ENCODE measurements around the gene C2CD4D. TPM values are rescaled to one million over a fixed set of nuclear protein-coding genes. Genes with fewer than 3 reads are reported as not detected.

The C2CD4D gene
- total RNA-seq, 2 experiments from 2014 or later, result 1.3 to 1.6 TPM

DNA sequence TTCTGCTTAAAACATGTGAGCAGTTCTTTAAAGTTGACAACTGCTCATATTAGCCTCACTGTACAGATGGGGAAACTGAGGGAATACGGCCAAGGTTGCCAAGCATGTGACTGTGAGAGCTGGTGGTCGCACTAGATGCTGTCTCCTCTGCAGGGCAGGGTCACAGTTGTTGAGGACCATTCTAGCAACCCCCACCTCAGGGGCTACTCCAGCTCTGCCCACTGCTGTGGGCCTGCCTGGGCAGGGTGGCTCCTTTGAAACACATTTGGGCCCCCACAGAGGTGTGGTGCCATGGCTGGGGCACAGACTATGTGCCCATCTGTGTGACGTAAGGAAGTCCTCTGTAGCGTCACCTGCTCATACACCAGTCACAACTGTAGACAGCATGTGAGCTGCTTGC lies 13.1 kb upstream of the C2CD4D start:
- TF ChIP-seq, protein P1, sequence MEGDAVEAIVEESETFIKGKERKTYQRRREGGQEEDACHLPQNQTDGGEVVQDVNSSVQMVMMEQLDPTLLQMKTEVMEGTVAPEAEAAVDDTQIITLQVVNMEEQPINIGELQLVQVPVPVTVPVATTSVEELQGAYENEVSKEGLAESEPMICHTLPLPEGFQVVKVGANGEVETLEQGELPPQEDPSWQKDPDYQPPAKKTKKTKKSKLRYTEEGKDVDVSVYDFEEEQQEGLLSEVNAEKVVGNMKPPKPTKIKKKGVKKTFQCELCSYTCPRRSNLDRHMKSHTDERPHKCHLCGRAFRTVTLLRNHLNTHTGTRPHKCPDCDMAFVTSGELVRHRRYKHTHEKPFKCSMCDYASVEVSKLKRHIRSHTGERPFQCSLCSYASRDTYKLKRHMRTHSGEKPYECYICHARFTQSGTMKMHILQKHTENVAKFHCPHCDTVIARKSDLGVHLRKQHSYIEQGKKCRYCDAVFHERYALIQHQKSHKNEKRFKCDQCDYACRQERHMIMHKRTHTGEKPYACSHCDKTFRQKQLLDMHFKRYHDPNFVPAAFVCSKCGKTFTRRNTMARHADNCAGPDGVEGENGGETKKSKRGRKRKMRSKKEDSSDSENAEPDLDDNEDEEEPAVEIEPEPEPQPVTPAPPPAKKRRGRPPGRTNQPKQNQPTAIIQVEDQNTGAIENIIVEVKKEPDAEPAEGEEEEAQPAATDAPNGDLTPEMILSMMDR (IDR thresholded peaks at IDR 0.05), result no peak
- CTCF ChIA-PET, result no interaction called here
- POLR2A ChIA-PET, result interaction anchor here (0.7 kb wide), 1 partner anchor 68 kb away, joined by 3 read pairs; no protein-coding TSS in a partner anchor

DNA sequence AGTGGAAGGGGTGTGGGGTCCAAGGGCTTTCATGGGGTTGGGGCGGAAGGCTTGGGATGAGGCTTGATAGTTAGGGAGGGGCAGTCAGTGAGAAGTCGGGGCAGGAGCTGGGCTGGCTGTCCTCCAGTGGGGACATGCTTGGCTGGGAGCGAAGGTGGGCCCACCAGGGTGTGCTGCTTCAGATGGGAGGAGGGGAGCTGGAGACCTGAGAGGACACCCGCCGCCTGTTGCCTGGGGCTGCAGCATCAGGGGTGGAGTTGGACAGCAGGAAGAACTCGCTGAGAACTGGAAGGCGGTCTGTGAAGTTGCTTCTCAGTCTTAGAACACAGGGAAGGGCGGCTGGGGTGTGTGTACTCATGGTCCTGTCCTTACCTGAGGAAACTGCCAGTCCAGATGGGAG lies 12.3 kb upstream of the C2CD4D start:
- intact Hi-C loops (cut with micrococcal nuclease), result no loop called here
- ATAC-seq (no peak), DNase-seq (no peak)
- no peak overlapping the region for H3K27ac Mint-ChIP-seq
- ChIA-PET CTCF (no interaction called here), POLR2A (interaction anchor here (1.3 kb wide), 1 partner anchor 12 kb away, joined by 3 read pairs; the partner anchor contains the start of gene C2CD4D)
- H3K9me3 Mint-ChIP-seq, result no peaks in the 10 kb centered on the region
- H3K4me3 Mint-ChIP-seq, result no peak overlapping the region
- peaks cover 15% of the 10 kb centered on the region for H3K4me1 Mint-ChIP-seq (ENCODE audit: low read depth)
- no peaks in the 10 kb centered on the region for H3K27me3 Mint-ChIP-seq
- TF ChIP-seq, protein P1 (IDR thresholded peaks at IDR 0.05), result no peak
- peaks cover 5% of the 10 kb centered on the region for H3K36me3 Mint-ChIP-seq (ENCODE audit: low read depth)

More for the DNA sequence above, 13.1 kb upstream of the C2CD4D start:
- Mint-ChIP-seq H3K4me1 (ENCODE audit: low read depth) (peaks cover 14% of the 10 kb centered on the region), H3K27me3 (no peaks in the 10 kb centered on the region), H3K27ac (no peak overlapping the region), H3K9me3 (no peaks in the 10 kb centered on the region), H3K36me3 (ENCODE audit: low read depth) (peaks cover 5% of the 10 kb centered on the region), H3K4me3 (no peak overlapping the region)
- intact Hi-C loops (cut with micrococcal nuclease), result no loop called here
- no peak for DNase-seq
- ATAC-seq, result no peak

DNA sequence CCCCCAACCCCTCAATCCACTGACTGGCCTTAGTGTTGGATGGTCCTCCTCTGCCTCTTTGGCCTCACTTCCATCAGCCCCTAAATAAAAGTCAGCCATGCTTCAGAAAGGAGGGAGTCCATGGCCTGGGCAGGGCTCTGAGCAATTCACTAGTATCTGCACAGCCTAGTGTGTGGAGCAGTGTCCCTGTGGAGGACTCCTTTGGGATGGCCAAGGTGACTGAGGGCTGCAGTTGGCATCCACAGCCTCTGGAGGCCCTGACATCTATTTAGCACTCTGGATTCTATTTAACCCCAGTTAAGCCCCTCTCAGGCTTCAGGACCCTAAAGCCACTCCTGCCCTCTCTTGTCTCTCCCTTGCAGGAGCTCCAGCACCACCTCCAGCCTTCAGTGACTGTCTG lies 10.3 kb upstream of the C2CD4D start:
- no peak for ATAC-seq
- Mint-ChIP-seq H3K27ac (peak overlapping the region; percentile 27), H3K36me3 (ENCODE audit: low read depth) (peaks cover 14% of the 10 kb centered on the region), H3K9me3 (no peaks in the 10 kb centered on the region), H3K4me1 (ENCODE audit: low read depth) (peaks cover 26% of the 10 kb centered on the region), H3K4me3 (no peak overlapping the region), H3K27me3 (no peaks in the 10 kb centered on the region)
- intact Hi-C loops (cut with micrococcal nuclease), result no loop called here
- CTCF ChIA-PET, result no interaction called here
- POLR2A ChIA-PET, result interaction anchor here (0.9 to 1.8 kb wide), 2 partner anchors 25 to 87 kb away, joined by 4 read pairs; partner anchors contain the start of gene MRPL9
- TF ChIP-seq, protein P1 (IDR thresholded peaks at IDR 0.05), result no peak
- DNase-seq, result no peak

DNA sequence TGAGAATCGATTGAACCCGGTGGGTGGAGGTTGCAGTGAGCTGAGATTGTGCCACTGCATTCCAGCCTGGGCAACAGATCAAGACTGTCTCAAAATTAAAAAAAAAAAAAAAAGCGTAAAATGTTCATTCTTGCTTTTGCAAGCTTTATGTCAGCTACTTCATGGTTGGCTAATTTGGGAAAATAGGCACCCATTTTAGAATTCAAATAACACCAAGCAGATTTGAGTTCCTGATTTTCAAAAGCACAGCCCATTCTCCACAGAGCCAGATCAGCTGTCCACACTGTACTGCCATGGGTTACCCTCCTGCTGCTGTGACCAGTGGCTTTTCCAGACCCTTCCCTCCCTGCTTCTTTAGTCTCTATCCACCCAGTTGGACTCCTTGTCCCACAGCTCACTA lies 9.5 kb upstream of the C2CD4D start:
- H3K4me1 Mint-ChIP-seq (ENCODE audit: low read depth), result peaks cover 26% of the 10 kb centered on the region
- ChIA-PET POLR2A (interaction anchor here (1.0 to 1.8 kb wide), 3 partner anchors 59 to 97 kb away, joined by 3 to 4 read pairs (median 4); partner anchors contain the start of genes MRPL9 and TDRKH), CTCF (interaction anchor here (1.0 to 1.5 kb wide), 3 partner anchors 9 to 12 kb away, joined by 4 to 5 read pairs (median 4); no protein-coding TSS in a partner anchor)
- H3K27ac Mint-ChIP-seq, result peak overlapping the region; percentile 27
- intact Hi-C loops (cut with micrococcal nuclease), result no loop called here
- H3K36me3 Mint-ChIP-seq (ENCODE audit: low read depth), result peaks cover 21% of the 10 kb centered on the region
- DNase-seq (no peak), ATAC-seq (no peak)
- no peaks in the 10 kb centered on the region for H3K9me3 Mint-ChIP-seq
- no peak overlapping the region for H3K4me3 Mint-ChIP-seq
- no peaks in the 10 kb centered on the region for H3K27me3 Mint-ChIP-seq
- TF ChIP-seq, protein P1 (IDR thresholded peaks at IDR 0.05), result no peak

DNA sequence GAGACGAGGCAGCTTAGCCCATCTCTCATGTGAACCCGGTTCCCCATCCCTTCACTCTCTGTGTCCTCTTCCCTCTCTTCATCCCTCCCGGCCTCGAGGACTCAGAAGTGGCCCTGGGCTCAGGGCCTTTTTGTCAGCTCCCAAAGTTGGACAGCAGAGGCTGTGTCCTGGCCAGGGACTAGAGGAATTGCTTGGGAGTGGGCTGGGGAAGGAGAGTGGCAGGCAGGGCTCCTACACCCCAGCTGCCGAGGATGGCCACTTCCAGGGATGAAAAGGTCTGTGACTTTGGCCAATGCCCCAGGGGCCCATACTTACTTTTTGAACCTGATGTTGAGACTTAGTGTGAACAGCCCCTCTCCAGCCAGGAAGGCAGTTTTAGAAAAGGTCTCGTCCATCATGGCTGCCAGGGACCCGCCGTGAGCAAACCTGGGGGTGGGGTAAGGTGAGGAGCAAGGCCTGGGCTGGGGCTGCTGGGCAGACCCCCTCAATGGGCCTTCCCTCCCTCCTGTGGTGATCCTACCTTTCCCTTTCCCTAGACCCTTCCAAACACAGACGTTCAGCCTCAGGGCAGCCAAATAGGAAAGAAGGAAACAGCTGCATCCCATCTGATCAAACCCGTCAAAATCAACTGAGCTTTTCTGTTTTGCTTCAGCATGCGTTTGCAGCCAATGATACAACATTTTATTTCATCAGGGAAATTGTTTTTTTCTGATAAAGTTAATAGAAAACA lies 8.4 kb upstream of the C2CD4D start:
- no peak for DNase-seq
- intact Hi-C loops (cut with micrococcal nuclease), result no loop called here
- Mint-ChIP-seq H3K4me3 (no peak overlapping the region), H3K9me3 (no peaks in the 10 kb centered on the region), H3K27ac (peak overlapping the region; percentile 62), H3K4me1 (ENCODE audit: low read depth) (peaks cover 26% of the 10 kb centered on the region), H3K27me3 (no peaks in the 10 kb centered on the region), H3K36me3 (ENCODE audit: low read depth) (peaks cover 22% of the 10 kb centered on the region)
- POLR2A ChIA-PET, result interaction anchor here (0.6 to 1.8 kb wide), 8 partner anchors 8 to 98 kb away, joined by 3 to 5 read pairs (median 4); partner anchors contain the start of genes C2CD4D, MRPL9 and TDRKH
- TF ChIP-seq, protein P1 (IDR thresholded peaks at IDR 0.05), result no peak
- CTCF ChIA-PET, result interaction anchor here (0.6 to 1.5 kb wide), 5 partner anchors 8 to 86 kb away, joined by 3 to 5 read pairs (median 3); no protein-coding TSS in a partner anchor
- ATAC-seq, result no peak
